HG02981 (cell line): ENCODE data around the gene GRHL3.

ENCODE experiments used
- ATAC-seq: cut with Tn5 transposase; IDR thresholded peaks from one replicate; pipeline ENCODE4 v1.9.1; 2021; ENCODE audit warnings: mild to moderate bottlenecking, moderate library complexity; ENCODE audit not compliant: unreplicated experiment

The GRHL3 gene

DNA sequence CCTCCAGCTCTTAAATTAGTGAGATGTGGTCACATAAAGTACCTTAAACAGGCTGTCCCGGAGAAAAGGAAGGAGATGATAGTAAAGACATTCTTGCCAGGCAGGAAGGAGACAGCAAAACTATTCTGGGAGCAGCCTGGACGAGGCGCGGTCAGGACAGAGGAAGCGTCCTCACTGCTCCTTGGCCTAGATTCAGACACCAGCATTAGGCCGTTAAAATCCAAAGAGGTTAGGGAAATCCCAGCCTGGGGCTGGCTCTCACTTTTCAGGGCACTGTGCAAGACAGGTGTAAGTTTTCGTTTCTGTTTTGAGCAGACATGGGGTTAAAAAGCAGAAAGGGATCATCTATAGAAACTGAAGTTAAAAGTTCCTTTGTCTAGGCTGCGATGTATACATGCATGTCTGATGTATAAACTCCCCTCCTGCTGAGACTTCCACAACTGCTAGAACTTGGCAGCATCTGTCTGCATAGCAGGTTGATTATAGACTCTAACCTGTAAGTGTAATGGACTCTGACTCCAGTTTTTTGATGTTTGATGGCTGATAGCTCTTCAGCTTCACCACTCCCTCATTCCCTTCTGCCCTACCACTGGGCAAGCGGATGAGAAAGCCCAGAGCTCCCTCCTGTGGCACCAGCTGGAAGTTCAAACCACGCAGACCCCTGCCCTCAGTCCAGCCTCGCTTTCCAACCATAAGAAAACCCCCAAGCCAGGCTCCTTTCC is 72.9 kb downstream of the GRHL3 start:
- ATAC-seq: peak; percentile 69

DNA sequence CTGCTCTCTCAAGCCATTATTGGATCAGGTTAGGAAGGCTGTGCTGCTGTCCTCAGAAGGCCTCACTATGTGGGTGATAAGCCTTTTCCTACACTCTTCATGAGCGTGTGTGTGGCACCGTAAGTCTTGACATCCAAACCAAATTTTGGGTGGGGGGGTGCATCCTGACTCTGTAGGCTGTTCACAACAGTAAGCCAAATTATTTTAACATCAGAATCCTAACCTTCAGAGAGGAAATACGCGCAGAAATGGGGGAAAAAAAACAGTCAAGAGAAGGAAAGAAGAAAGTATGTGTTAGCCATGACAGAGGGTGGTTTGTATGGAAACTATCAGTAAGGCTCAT is 73.4 kb downstream of the GRHL3 start:
- no peak for ATAC-seq

DNA sequence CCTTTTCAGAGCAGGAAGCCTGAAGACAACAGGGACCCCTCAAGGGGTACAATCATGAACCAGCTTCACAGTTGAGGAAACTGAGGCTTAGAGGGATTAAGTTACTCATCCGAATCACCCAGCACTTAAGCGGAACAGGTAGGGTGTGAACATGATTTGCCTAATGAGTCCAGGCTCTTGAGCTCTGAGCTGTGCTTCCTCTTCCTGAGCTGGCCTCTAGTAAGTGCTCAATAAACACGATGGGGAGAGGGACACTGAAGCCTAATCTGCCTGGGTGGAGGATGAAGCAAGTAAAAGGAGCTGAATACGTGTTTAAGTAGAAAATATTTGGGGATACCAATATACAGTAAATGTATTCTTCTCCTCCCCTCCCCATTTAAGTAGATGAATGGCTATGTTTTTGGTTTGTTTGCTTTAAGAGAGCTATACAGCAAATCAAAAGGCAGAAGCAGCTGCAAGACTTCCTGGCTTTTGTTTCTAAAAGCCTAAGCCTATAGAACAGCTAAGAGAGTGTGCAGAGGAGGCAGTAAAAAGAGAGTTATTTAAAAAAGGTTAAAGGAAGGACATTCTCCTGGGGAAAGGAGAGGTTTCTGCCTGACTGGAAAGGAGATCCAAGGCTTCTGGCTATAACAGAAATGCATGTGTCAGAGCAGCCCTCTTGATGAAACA is 74.0 kb downstream of the GRHL3 start:
- ATAC-seq: no peak

DNA sequence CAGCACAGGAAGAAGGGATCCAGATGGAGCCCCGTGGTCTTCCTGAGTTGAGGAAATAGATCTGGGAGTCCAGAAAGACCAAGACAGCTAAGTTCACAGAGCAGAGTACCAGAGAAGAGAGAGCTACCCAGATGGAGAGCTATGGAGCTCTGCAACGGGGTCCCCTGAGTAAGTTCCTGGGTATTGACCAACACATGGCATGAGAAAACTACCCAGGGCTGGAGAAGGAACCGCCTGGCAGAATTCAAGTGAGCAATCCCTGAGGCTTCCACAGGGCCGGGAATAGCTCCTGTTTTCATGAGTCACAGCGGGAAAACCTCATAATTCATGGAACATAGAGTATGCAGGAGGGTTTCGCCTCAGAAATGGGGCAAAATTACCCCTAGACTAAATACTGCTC is 74.7 kb downstream of the GRHL3 start:
- no peak for ATAC-seq

DNA sequence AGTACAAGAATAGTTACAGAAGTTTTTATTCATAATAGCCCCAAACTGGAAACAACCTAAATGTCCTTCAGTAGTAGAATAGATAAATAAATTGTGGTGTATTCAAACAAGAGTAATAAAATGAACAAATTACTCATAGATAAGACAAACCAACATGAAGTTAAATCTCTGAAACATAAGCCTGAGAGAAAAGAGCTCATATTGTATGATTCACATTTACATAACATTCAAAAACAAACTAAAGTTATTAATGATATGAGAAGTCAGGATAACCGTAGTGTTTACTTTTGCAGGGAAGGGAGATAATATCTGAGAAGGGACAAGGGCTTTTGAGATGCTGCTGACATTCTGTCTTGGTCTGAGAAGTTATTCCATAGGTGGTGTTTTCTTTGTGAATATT is 80.9 kb downstream of the GRHL3 start:
- ATAC-seq: no peak

DNA sequence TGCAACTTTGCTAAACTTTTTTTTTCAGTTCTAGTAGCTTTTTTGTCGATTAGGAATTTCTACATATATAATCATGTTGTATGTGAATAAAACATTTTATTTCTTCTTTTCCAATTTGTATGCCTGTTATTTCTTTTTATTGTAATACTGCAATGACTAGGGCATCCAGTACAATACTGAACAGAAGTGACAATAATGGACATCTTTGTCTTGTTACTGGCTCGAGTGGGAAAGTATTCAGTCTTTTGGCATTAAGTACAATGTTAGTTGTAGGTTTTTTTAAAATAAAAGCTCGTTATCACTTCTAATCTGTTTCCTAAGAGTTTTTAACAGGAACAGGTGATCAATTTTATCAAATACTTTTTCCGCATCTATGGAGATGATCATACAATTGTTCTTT is 84.6 kb downstream of the GRHL3 start:
- no peak for ATAC-seq
